ENCODE data around the gene MAPK13.

- TF ChIP-seq POLR2A (IDR thresholded peaks at IDR 0.05) (no peak), POLR2AphosphoS5 (IDR thresholded peaks at IDR 0.05) (no peak)
- TF ChIP-seq, protein P1, sequence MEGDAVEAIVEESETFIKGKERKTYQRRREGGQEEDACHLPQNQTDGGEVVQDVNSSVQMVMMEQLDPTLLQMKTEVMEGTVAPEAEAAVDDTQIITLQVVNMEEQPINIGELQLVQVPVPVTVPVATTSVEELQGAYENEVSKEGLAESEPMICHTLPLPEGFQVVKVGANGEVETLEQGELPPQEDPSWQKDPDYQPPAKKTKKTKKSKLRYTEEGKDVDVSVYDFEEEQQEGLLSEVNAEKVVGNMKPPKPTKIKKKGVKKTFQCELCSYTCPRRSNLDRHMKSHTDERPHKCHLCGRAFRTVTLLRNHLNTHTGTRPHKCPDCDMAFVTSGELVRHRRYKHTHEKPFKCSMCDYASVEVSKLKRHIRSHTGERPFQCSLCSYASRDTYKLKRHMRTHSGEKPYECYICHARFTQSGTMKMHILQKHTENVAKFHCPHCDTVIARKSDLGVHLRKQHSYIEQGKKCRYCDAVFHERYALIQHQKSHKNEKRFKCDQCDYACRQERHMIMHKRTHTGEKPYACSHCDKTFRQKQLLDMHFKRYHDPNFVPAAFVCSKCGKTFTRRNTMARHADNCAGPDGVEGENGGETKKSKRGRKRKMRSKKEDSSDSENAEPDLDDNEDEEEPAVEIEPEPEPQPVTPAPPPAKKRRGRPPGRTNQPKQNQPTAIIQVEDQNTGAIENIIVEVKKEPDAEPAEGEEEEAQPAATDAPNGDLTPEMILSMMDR (IDR thresholded peaks at IDR 0.05): no peak
Measured at GRCh38 chr6:36131511-36132245, 1.4 kb downstream of the MAPK13 start.
